Keratinocyte (primary cell): ENCODE results near the gene SORBS1.

Source experiments
- EZH2 ChIP-seq: IDR thresholded peaks from one replicate; pipeline ENCODE4 v1.6.1; 2012; ENCODE audit warnings: inconsistent platforms, mild to moderate bottlenecking, low read length, moderate library complexity
- TF ChIP-seq, protein P1 (sequence below), 3 experiments: IDR thresholded peaks in 1 of 3; conservative IDR thresholded peaks in 1 of 3; optimal IDR thresholded peaks in 1 of 3; 2 replicates in 2 of 3; 3 replicates in 1 of 3; pipeline versions ENCODE3 to v1.5.1; 2011; ENCODE audit warnings: low read length in 3 of 3, mild to moderate bottlenecking in 3 of 3, moderate library complexity in 2 of 3, control low read depth in 1 of 3, inconsistent platforms in 1 of 3; ENCODE audit not compliant: insufficient read depth in 2 of 3; ENCODE audit errors: extremely low read depth in 1 of 3

DNA sequence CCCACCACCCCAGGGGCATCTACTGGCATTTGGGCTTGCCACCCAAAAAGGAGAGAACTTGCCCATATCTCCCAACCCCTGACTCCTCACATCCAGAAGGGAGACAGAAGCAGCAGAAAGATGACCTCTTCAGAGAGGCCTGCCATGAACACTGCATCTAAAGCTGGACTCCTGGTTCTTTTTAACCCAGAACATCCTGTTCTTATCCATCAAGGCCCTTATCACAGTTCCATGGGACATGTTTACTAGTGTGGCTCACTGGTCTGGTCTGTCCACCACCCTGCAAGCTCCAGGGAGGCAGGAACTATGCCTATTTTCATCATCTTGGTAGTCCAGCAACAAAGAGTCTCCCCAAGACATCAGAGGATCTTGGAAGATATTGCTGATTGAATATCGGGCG, 155.5 kb downstream of the SORBS1 start:
- TF ChIP-seq, protein P1, sequence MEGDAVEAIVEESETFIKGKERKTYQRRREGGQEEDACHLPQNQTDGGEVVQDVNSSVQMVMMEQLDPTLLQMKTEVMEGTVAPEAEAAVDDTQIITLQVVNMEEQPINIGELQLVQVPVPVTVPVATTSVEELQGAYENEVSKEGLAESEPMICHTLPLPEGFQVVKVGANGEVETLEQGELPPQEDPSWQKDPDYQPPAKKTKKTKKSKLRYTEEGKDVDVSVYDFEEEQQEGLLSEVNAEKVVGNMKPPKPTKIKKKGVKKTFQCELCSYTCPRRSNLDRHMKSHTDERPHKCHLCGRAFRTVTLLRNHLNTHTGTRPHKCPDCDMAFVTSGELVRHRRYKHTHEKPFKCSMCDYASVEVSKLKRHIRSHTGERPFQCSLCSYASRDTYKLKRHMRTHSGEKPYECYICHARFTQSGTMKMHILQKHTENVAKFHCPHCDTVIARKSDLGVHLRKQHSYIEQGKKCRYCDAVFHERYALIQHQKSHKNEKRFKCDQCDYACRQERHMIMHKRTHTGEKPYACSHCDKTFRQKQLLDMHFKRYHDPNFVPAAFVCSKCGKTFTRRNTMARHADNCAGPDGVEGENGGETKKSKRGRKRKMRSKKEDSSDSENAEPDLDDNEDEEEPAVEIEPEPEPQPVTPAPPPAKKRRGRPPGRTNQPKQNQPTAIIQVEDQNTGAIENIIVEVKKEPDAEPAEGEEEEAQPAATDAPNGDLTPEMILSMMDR (optimal IDR thresholded peaks at IDR 0.05 in 1 of 3, IDR thresholded peaks at IDR 0.05 in 1 of 3, conservative IDR thresholded peaks at IDR 0.05 in 1 of 3; ENCODE audit: extremely low read depth in 1 of 3, insufficient read depth in 2 of 3, low read length in 3 of 3) = no peak
- TF ChIP-seq EZH2 = no peak
